Measurements from ENCODE around the gene VLDLR.

VLDLR gene

GRCh38 chr9:2621722-2622460, at the start of gene VLDLR:
Gene VLDLR (plus strand): TSS chr9:2621787. CDS start chr9:2622190, 403 bp downstream.
- peak in 1 of 3 experiments; percentile 23 for DNase-seq (ENCODE audit: low read depth in 2 of 3, low spot score in 2 of 3)

- no peak for DNase-seq (ENCODE audit: low read depth in 2 of 3, low spot score in 2 of 3)
Measured at GRCh38 chr9:2574203-2574602, 47.4 kb upstream of the VLDLR start.

GRCh38 chr9:2576631-2577030, 45.0 kb upstream of the VLDLR start:
- no peak for DNase-seq (ENCODE audit: low read depth in 2 of 3, low spot score in 2 of 3)

GRCh38 chr9:2583308-2584013, 38.1 kb upstream of the VLDLR start:
- no peak for DNase-seq (ENCODE audit: low read depth in 2 of 3, low spot score in 2 of 3)

GRCh38 chr9:2591967-2592366, 29.6 kb upstream of the VLDLR start:
- DNase-seq (ENCODE audit: low read depth in 2 of 3, low spot score in 2 of 3): no peak

- no peak for DNase-seq (ENCODE audit: low read depth in 2 of 3, low spot score in 2 of 3)
Measured at GRCh38 chr9:2593744-2594143, 27.8 kb upstream of the VLDLR start.

- no peak for DNase-seq (ENCODE audit: low read depth in 2 of 3, low spot score in 2 of 3)
Measured at GRCh38 chr9:2595973-2596372, 25.6 kb upstream of the VLDLR start.

- no peak for DNase-seq (ENCODE audit: low read depth in 2 of 3, low spot score in 2 of 3)
Measured at GRCh38 chr9:2597483-2597882, 24.1 kb upstream of the VLDLR start.

- no peak for DNase-seq (ENCODE audit: low read depth in 2 of 3, low spot score in 2 of 3)
Measured at GRCh38 chr9:2599896-2600295, 21.7 kb upstream of the VLDLR start.

GRCh38 chr9:2600307-2600706, 21.3 kb upstream of the VLDLR start:
- no peak for DNase-seq (ENCODE audit: low read depth in 2 of 3, low spot score in 2 of 3)

- no peak for DNase-seq (ENCODE audit: low read depth in 2 of 3, low spot score in 2 of 3)
Measured at GRCh38 chr9:2601785-2602378, 19.7 kb upstream of the VLDLR start.

GRCh38 chr9:2602704-2603116, 18.9 kb upstream of the VLDLR start:
- no peak for DNase-seq (ENCODE audit: low read depth in 2 of 3, low spot score in 2 of 3)

GRCh38 chr9:2603621-2604020, 18.0 kb upstream of the VLDLR start:
- no peak for DNase-seq (ENCODE audit: low read depth in 2 of 3, low spot score in 2 of 3)

GRCh38 chr9:2605246-2605645, 16.3 kb upstream of the VLDLR start:
- DNase-seq (ENCODE audit: low read depth in 2 of 3, low spot score in 2 of 3): no peak

- DNase-seq (ENCODE audit: low read depth in 2 of 3, low spot score in 2 of 3): no peak
Measured at GRCh38 chr9:2608276-2608675, 13.3 kb upstream of the VLDLR start.

GRCh38 chr9:2610985-2611384, 10.6 kb upstream of the VLDLR start:
- no peak for DNase-seq (ENCODE audit: low read depth in 2 of 3, low spot score in 2 of 3)

GRCh38 chr9:2611961-2612360, 9.6 kb upstream of the VLDLR start:
- no peak for DNase-seq (ENCODE audit: low read depth in 2 of 3, low spot score in 2 of 3)

GRCh38 chr9:2613730-2614271, 7.8 kb upstream of the VLDLR start:
- DNase-seq (ENCODE audit: low read depth in 2 of 3, low spot score in 2 of 3): no peak

GRCh38 chr9:2615497-2615896, 6.1 kb upstream of the VLDLR start:
- no peak for DNase-seq (ENCODE audit: low read depth in 2 of 3, low spot score in 2 of 3)

- no peak for DNase-seq (ENCODE audit: low read depth in 2 of 3, low spot score in 2 of 3)
Measured at GRCh38 chr9:2616692-2617377, 4.8 kb upstream of the VLDLR start.

GRCh38 chr9:2618289-2618688, 3.3 kb upstream of the VLDLR start:
- no peak for DNase-seq (ENCODE audit: low read depth in 2 of 3, low spot score in 2 of 3)

Measured in activated CD8-positive, alpha-beta memory T cell treated with anti-CD3 and anti-CD28 coated beads for 48 hours (primary cell).